LNCAP (cell line): Measurements from ENCODE around the gene PITPNM3.

Source experiments
- CTCF ChIP-seq: fragments of 450-650 bp; IDR thresholded peaks from 2 replicates; pipeline ENCODE4 v1.5.1; 2017; ENCODE audit warnings: mild to moderate bottlenecking

PITPNM3 gene

GRCh38 chr17:6572972-6573370 lies 16.6 kb upstream of the PITPNM3 start:
- TF ChIP-seq CTCF = no peak

GRCh38 chr17:6571452-6571781 lies 15.1 kb upstream of the PITPNM3 start:
- TF ChIP-seq CTCF = no peak

GRCh38 chr17:6570731-6571451 lies 14.5 kb upstream of the PITPNM3 start:
- TF ChIP-seq CTCF = no peak

- no peak for TF ChIP-seq CTCF
Measured at GRCh38 chr17:6569370-6570285, 13.3 kb upstream of the PITPNM3 start.

GRCh38 chr17:6568184-6568758 lies 11.9 kb upstream of the PITPNM3 start:
- no peak for TF ChIP-seq CTCF

GRCh38 chr17:6567528-6568183 lies 11.3 kb upstream of the PITPNM3 start:
- TF ChIP-seq CTCF = no peak

GRCh38 chr17:6561446-6561845 lies 5.1 kb upstream of the PITPNM3 start:
- TF ChIP-seq CTCF = no peak
